ENCODE data around the gene NEGR1.
"Not testable (repeated sequence)": the region's sequence is repeated elsewhere in the genome, so short reads cannot be mapped to it uniquely, and the experiment has no call there.

The NEGR1 gene

GRCh38 chr1:71918630-71919029, 363.7 kb downstream of the NEGR1 start:
- H3K4me3 Mint-ChIP-seq: no peak overlapping the region
- no peak overlapping the region for H3K27ac Mint-ChIP-seq
- H3K9me3 Mint-ChIP-seq: no peaks in the 10 kb centered on the region
- no peaks in the 10 kb centered on the region for H3K27me3 Mint-ChIP-seq
- no peaks in the 10 kb centered on the region for H3K4me1 Mint-ChIP-seq
- H3K36me3 Mint-ChIP-seq: no peaks in the 10 kb centered on the region

GRCh38 chr1:71916894-71917293, 365.4 kb downstream of the NEGR1 start:
- Mint-ChIP-seq H3K4me1 (no peaks in the 10 kb centered on the region), H3K27me3 (no peaks in the 10 kb centered on the region), H3K9me3 (no peaks in the 10 kb centered on the region), H3K4me3 (no peak overlapping the region), H3K27ac (no peak overlapping the region), H3K36me3 (no peaks in the 10 kb centered on the region)

- Mint-ChIP-seq H3K36me3 (no peaks in the 10 kb centered on the region), H3K27me3 (no peaks in the 10 kb centered on the region), H3K4me1 (no peaks in the 10 kb centered on the region), H3K4me3 (no peak overlapping the region), H3K9me3 (no peaks in the 10 kb centered on the region), H3K27ac (no peak overlapping the region)
Observed at GRCh38 chr1:71914626-71915025, 367.7 kb downstream of the NEGR1 start.

GRCh38 chr1:71908871-71909390, 373.4 kb downstream of the NEGR1 start:
- Mint-ChIP-seq H3K4me1 (no peaks in the 10 kb centered on the region), H3K9me3 (no peaks in the 10 kb centered on the region), H3K36me3 (no peaks in the 10 kb centered on the region), H3K27me3 (no peaks in the 10 kb centered on the region), H3K27ac (no peak overlapping the region), H3K4me3 (no peak overlapping the region)

GRCh38 chr1:71908303-71908702, 374.0 kb downstream of the NEGR1 start:
- Mint-ChIP-seq H3K4me1 (no peaks in the 10 kb centered on the region), H3K27ac (no peak overlapping the region), H3K9me3 (no peaks in the 10 kb centered on the region), H3K4me3 (no peak overlapping the region), H3K36me3 (no peaks in the 10 kb centered on the region), H3K27me3 (no peaks in the 10 kb centered on the region)

GRCh38 chr1:71899881-71900280, 382.5 kb downstream of the NEGR1 start:
- Mint-ChIP-seq H3K4me3 (no peak overlapping the region), H3K27me3 (no peaks in the 10 kb centered on the region), H3K27ac (no peak overlapping the region), H3K36me3 (no peaks in the 10 kb centered on the region), H3K4me1 (no peaks in the 10 kb centered on the region), H3K9me3 (peaks cover 6% of the 10 kb centered on the region)

GRCh38 chr1:71888166-71888565, 394.2 kb downstream of the NEGR1 start:
- H3K27ac Mint-ChIP-seq, H3K4me1 Mint-ChIP-seq: not testable (repeated sequence)

GRCh38 chr1:71885171-71885570, 397.2 kb downstream of the NEGR1 start:
- Mint-ChIP-seq H3K27ac (no peak overlapping the region), H3K4me1 (no peaks in the 10 kb centered on the region), H3K4me3 (no peak overlapping the region), H3K36me3 (no peaks in the 10 kb centered on the region), H3K27me3 (no peaks in the 10 kb centered on the region), H3K9me3 (no peaks in the 10 kb centered on the region)

More at GRCh38 chr1:71888166-71888565, 394.2 kb downstream of the NEGR1 start:
- H3K9me3 Mint-ChIP-seq, H3K4me3 Mint-ChIP-seq, H3K36me3 Mint-ChIP-seq, H3K27me3 Mint-ChIP-seq: not testable (repeated sequence)

GRCh38 chr1:71882637-71883036, 399.7 kb downstream of the NEGR1 start:
- no peak overlapping the region for H3K4me3 Mint-ChIP-seq
- H3K4me1 Mint-ChIP-seq: no peaks in the 10 kb centered on the region
- no peaks in the 10 kb centered on the region for H3K36me3 Mint-ChIP-seq
- H3K9me3 Mint-ChIP-seq: no peaks in the 10 kb centered on the region
- no peaks in the 10 kb centered on the region for H3K27me3 Mint-ChIP-seq
- no peak overlapping the region for H3K27ac Mint-ChIP-seq

GRCh38 chr1:71882226-71882625, 400.1 kb downstream of the NEGR1 start:
- Mint-ChIP-seq H3K4me3 (no peak overlapping the region), H3K36me3 (no peaks in the 10 kb centered on the region), H3K4me1 (no peaks in the 10 kb centered on the region), H3K9me3 (no peaks in the 10 kb centered on the region), H3K27ac (no peak overlapping the region), H3K27me3 (no peaks in the 10 kb centered on the region)

GRCh38 chr1:71881611-71882010, 400.7 kb downstream of the NEGR1 start:
- H3K36me3 Mint-ChIP-seq: no peaks in the 10 kb centered on the region
- H3K27ac Mint-ChIP-seq: no peak overlapping the region
- H3K4me1 Mint-ChIP-seq: no peaks in the 10 kb centered on the region
- no peaks in the 10 kb centered on the region for H3K9me3 Mint-ChIP-seq
- no peak overlapping the region for H3K4me3 Mint-ChIP-seq
- H3K27me3 Mint-ChIP-seq: no peaks in the 10 kb centered on the region

- no peaks in the 10 kb centered on the region for H3K36me3 Mint-ChIP-seq
- no peaks in the 10 kb centered on the region for H3K9me3 Mint-ChIP-seq
- no peaks in the 10 kb centered on the region for H3K27me3 Mint-ChIP-seq
- H3K27ac Mint-ChIP-seq: no peak overlapping the region
- no peaks in the 10 kb centered on the region for H3K4me1 Mint-ChIP-seq
- no peak overlapping the region for H3K4me3 Mint-ChIP-seq
Observed at GRCh38 chr1:71869326-71869725, 413.0 kb downstream of the NEGR1 start.

GRCh38 chr1:71862756-71863155, 419.6 kb downstream of the NEGR1 start:
- Mint-ChIP-seq H3K36me3 (no peaks in the 10 kb centered on the region), H3K4me3 (no peak overlapping the region), H3K4me1 (no peaks in the 10 kb centered on the region), H3K27me3 (no peaks in the 10 kb centered on the region), H3K27ac (no peak overlapping the region), H3K9me3 (no peaks in the 10 kb centered on the region)

GRCh38 chr1:71861022-71861421, 421.3 kb downstream of the NEGR1 start:
- Mint-ChIP-seq H3K9me3 (no peaks in the 10 kb centered on the region), H3K4me3 (no peak overlapping the region), H3K36me3 (no peaks in the 10 kb centered on the region), H3K27ac (no peak overlapping the region), H3K4me1 (no peaks in the 10 kb centered on the region), H3K27me3 (no peaks in the 10 kb centered on the region)

GRCh38 chr1:71859806-71860205, 422.5 kb downstream of the NEGR1 start:
- no peak overlapping the region for H3K27ac Mint-ChIP-seq
- no peaks in the 10 kb centered on the region for H3K9me3 Mint-ChIP-seq
- H3K27me3 Mint-ChIP-seq: no peaks in the 10 kb centered on the region
- H3K4me3 Mint-ChIP-seq: no peak overlapping the region
- H3K4me1 Mint-ChIP-seq: no peaks in the 10 kb centered on the region
- H3K36me3 Mint-ChIP-seq: no peaks in the 10 kb centered on the region

- no peak overlapping the region for H3K27ac Mint-ChIP-seq
- H3K4me3 Mint-ChIP-seq: no peak overlapping the region
- H3K4me1 Mint-ChIP-seq: no peaks in the 10 kb centered on the region
- no peaks in the 10 kb centered on the region for H3K27me3 Mint-ChIP-seq
- no peaks in the 10 kb centered on the region for H3K36me3 Mint-ChIP-seq
- H3K9me3 Mint-ChIP-seq: no peaks in the 10 kb centered on the region
Observed at GRCh38 chr1:71857862-71858261, 424.5 kb downstream of the NEGR1 start.

- Mint-ChIP-seq H3K4me1 (no peaks in the 10 kb centered on the region), H3K9me3 (peaks cover 4% of the 10 kb centered on the region), H3K27me3 (no peaks in the 10 kb centered on the region), H3K4me3 (no peak overlapping the region), H3K27ac (no peak overlapping the region), H3K36me3 (no peaks in the 10 kb centered on the region)
Observed at GRCh38 chr1:71853360-71853759, 429.0 kb downstream of the NEGR1 start.
